Astrocyte (in vitro differentiated cells and primary cell): Measurements from ENCODE around the gene COMMD10. TPM values are rescaled to one million over a fixed set of nuclear protein-coding genes. Genes with fewer than 3 reads are reported as not detected.

ENCODE experiments used
- DNase-seq: peaks from one replicate; pipeline ENCODE4 v3.0.0-alpha.2; 2010; ENCODE audit warnings: low read depth
- FAIRE-seq: peaks from 2 replicates; lab custom pipeline; 2011; peaks lifted over from hg19 to GRCh38; lab: Jason Lieb, UNC
- H2AFZ ChIP-seq: 2 replicates; pipeline ENCODE4 v1.6.0; 2012; ENCODE audit warnings: low read depth, low read length, inconsistent platforms
- H3K27ac ChIP-seq: 2 replicates; pipeline ENCODE4 v1.5.1; 2011; ENCODE audit warnings: low read depth, low read length, inconsistent platforms
- H3K27me3 ChIP-seq: 2 replicates; pipeline ENCODE4 v1.6.0; 2011; ENCODE audit warnings: low read length, inconsistent platforms; ENCODE audit not compliant: insufficient read depth
- H3K36me3 ChIP-seq: 2 replicates; pipeline ENCODE4 v1.5.1; 2011; ENCODE audit warnings: low read length, inconsistent platforms; ENCODE audit not compliant: insufficient read depth
- H3K4me1 ChIP-seq: 2 replicates; pipeline ENCODE4 v1.5.1; 2011; ENCODE audit warnings: low read length, inconsistent platforms; ENCODE audit not compliant: insufficient read depth
- H3K4me2 ChIP-seq: 2 replicates; pipeline ENCODE4 v1.6.0; 2012; ENCODE audit warnings: low read length, inconsistent platforms
- H3K4me3 ChIP-seq: 2 replicates; pipeline ENCODE4 v1.5.1; 2011; ENCODE audit warnings: low read depth, mild to moderate bottlenecking, low read length, inconsistent platforms; ENCODE audit not compliant: insufficient read depth
- H3K79me2 ChIP-seq: 2 replicates; pipeline ENCODE4 v1.6.0; 2012; ENCODE audit warnings: mild to moderate bottlenecking, low read length, inconsistent platforms; ENCODE audit not compliant: insufficient read depth
- H3K9ac ChIP-seq: 2 replicates; pipeline ENCODE4 v1.6.0; 2012; ENCODE audit warnings: mild to moderate bottlenecking, low read length, inconsistent platforms
- H3K9me3 ChIP-seq: 2 replicates; pipeline ENCODE4 v1.5.1; 2012; ENCODE audit warnings: low read depth, mild to moderate bottlenecking, low read length, inconsistent platforms; ENCODE audit not compliant: insufficient read depth
- H4K20me1 ChIP-seq: 2 replicates; pipeline ENCODE4 v1.6.0; 2012; ENCODE audit warnings: low read length, inconsistent platforms; ENCODE audit not compliant: insufficient read depth
- H3K27ac Mint-ChIP-seq: one replicate; pipeline ENCODE4 v1.8.0; 2021; ENCODE audit warnings: mild to moderate bottlenecking, mixed read lengths; ENCODE audit not compliant: unreplicated experiment
- H3K27me3 Mint-ChIP-seq: one replicate; pipeline ENCODE4 v1.8.0; 2021; ENCODE audit warnings: low read depth, mixed read lengths; ENCODE audit not compliant: unreplicated experiment
- H3K36me3 Mint-ChIP-seq: one replicate; pipeline ENCODE4 v1.8.0; 2021; ENCODE audit warnings: low read depth, mixed read lengths; ENCODE audit not compliant: unreplicated experiment
- H3K4me1 Mint-ChIP-seq: one replicate; pipeline ENCODE4 v1.8.0; 2021; ENCODE audit warnings: low read depth, mixed read lengths; ENCODE audit not compliant: unreplicated experiment
- H3K4me3 Mint-ChIP-seq: one replicate; pipeline ENCODE4 v1.8.0; 2021; ENCODE audit warnings: mild to moderate bottlenecking, moderate library complexity, mixed read lengths; ENCODE audit not compliant: unreplicated experiment
- H3K9me3 Mint-ChIP-seq: one replicate; pipeline ENCODE4 v1.8.0; 2021; ENCODE audit warnings: mild to moderate bottlenecking, mixed read lengths; ENCODE audit not compliant: unreplicated experiment
- EZH2 ChIP-seq: IDR thresholded peaks from 2 replicates; pipeline ENCODE4 v1.6.1; 2012; ENCODE audit warnings: mild to moderate bottlenecking, low read length, inconsistent platforms; ENCODE audit not compliant: insufficient read depth
- total RNA-seq: library from RNA; stranded (reverse); gene quantifications from 2 replicates; pipeline ENCODE4 v1.2.1, GENCODE V29; 2021
- TF ChIP-seq, protein P1 (sequence below): IDR thresholded peaks from 2 replicates; pipeline ENCODE4 v1.5.1; 2011; ENCODE audit warnings: low read depth, mild to moderate bottlenecking, inconsistent platforms, low read length, moderate library complexity; ENCODE audit not compliant: insufficient read depth

Gene COMMD10
- total RNA-seq, 1 donor from 2014 or later = 18.1 TPM

DNA sequence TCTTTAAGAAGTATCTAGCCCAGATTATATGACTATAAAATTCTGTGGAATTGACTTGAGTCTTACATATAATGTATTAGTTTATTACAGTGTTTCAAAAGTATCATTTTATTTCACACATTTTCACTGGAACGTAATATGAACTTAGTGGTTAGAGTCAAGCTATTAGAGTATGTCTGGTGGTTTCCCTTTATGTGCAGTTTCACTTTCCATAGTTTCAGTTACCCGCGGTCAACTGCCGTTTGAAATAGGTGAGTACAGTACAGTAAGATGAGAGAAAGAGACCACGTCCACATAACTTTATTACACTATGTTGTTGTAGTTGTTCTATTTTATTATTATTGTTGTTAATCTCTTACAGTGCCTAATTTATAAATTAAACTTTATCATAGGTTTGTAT is 50.5 kb downstream of the COMMD10 start:
- Mint-ChIP-seq H3K9me3 (no peaks in the 10 kb centered on the region), H3K4me3 (no peak overlapping the region), H3K27ac (no peak overlapping the region), H3K36me3 (peaks cover 2% of the 10 kb centered on the region), H3K4me1 (peaks cover 19% of the 10 kb centered on the region), H3K27me3 (no peaks in the 10 kb centered on the region)
- Histone ChIP-seq H3K79me2 (no peaks in the 10 kb centered on the region), H2AFZ (no peak overlapping the region), H3K27ac (no peak overlapping the region), H3K4me3 (no peak overlapping the region), H3K9ac (no peak overlapping the region), H3K4me1 (peaks cover 3% of the 10 kb centered on the region), H3K9me3 (no peaks in the 10 kb centered on the region), H3K4me2 (no peak overlapping the region), H3K36me3 (no peaks in the 10 kb centered on the region), H3K27me3 (no peaks in the 10 kb centered on the region), H4K20me1 (no peaks in the 10 kb centered on the region)
- no peak for DNase-seq
- TF ChIP-seq, protein P1, sequence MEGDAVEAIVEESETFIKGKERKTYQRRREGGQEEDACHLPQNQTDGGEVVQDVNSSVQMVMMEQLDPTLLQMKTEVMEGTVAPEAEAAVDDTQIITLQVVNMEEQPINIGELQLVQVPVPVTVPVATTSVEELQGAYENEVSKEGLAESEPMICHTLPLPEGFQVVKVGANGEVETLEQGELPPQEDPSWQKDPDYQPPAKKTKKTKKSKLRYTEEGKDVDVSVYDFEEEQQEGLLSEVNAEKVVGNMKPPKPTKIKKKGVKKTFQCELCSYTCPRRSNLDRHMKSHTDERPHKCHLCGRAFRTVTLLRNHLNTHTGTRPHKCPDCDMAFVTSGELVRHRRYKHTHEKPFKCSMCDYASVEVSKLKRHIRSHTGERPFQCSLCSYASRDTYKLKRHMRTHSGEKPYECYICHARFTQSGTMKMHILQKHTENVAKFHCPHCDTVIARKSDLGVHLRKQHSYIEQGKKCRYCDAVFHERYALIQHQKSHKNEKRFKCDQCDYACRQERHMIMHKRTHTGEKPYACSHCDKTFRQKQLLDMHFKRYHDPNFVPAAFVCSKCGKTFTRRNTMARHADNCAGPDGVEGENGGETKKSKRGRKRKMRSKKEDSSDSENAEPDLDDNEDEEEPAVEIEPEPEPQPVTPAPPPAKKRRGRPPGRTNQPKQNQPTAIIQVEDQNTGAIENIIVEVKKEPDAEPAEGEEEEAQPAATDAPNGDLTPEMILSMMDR = no peak
- no peak for TF ChIP-seq EZH2
- no peak for FAIRE-seq

DNA sequence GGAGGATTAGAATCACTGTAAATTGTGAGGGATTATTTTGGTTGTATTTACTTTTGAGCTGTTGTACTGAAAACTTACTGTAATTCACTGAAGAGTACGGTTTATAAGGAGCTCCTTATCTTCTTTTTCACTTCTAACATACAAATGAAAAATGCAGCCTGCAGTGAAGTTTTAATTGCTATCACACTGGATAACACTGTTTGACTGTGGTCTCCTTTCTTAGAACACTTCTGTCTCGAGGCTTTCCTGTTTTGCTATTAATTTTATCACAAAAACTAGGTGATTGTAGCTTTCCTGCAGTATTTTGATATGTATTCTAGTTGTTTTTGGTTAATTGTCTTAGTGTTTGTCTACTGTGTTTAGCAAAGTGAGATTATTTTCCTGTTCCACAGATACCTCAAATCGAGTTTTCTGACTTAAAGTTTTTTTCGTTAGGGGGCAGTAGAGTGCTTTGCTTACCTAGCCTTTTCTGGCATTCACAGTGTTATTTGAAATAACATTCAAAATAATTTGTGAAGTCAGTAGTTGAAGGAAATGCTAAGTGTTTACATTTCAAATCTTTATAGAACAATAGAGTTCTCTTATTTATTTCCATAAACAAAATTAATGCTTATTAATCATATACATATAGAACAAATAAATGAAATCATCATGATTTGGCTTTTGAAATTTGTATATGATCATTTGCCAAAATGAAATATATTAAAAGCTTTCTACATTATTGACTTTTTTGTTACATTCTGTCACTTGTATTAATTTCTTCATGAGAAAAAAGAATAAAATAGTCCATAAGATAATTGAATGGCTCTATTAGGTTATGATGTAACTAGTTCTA is 52.9 kb downstream of the COMMD10 start:
- H3K9me3 ChIP-seq = no peaks in the 10 kb centered on the region
- FAIRE-seq (peak; percentile 39), DNase-seq (peak; percentile 30)
- Mint-ChIP-seq H3K4me1 (peaks cover 5% of the 10 kb centered on the region), H3K36me3 (no peaks in the 10 kb centered on the region), H3K27ac (no peak overlapping the region), H3K4me3 (no peak overlapping the region), H3K27me3 (no peaks in the 10 kb centered on the region), H3K9me3 (no peaks in the 10 kb centered on the region)
- no peak overlapping the region for H2AFZ ChIP-seq
- H3K4me2 ChIP-seq = no peak overlapping the region
- no peaks in the 10 kb centered on the region for H3K36me3 ChIP-seq
- TF ChIP-seq EZH2 = no peak
- TF ChIP-seq, protein P1 = peak; percentile 76
- no peaks in the 10 kb centered on the region for H3K79me2 ChIP-seq
- no peaks in the 10 kb centered on the region for H4K20me1 ChIP-seq
- H3K27me3 ChIP-seq = no peaks in the 10 kb centered on the region
- H3K4me3 ChIP-seq = no peak overlapping the region
- no peak overlapping the region for H3K9ac ChIP-seq
- no peak overlapping the region for H3K27ac ChIP-seq
- H3K4me1 ChIP-seq = no peaks in the 10 kb centered on the region

DNA sequence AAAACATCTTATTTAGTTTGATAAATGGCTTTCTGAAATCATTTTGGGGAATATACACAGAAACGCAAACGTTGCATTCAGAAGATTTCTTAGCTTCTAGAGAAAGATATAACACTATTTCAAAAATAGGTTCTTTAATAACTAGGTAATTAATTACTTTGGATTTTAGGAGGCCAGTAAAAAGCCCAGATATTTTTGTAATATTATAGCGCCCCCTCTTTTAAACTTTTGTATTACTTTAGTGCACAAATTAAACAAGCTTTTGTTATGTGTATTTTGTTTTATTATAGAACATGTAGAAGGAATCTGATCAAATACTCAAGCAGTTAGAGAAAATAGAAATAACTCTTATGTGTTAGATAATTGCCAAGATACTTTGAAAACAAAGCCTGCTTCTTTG is 57.7 kb downstream of the COMMD10 start:
- H3K4me3 Mint-ChIP-seq = no peak overlapping the region
- no peak for FAIRE-seq
- H3K4me1 Mint-ChIP-seq = no peaks in the 10 kb centered on the region
- Histone ChIP-seq H3K4me2 (no peak overlapping the region), H3K27me3 (no peaks in the 10 kb centered on the region), H3K36me3 (no peaks in the 10 kb centered on the region), H3K79me2 (no peaks in the 10 kb centered on the region), H3K9ac (no peak overlapping the region), H4K20me1 (no peaks in the 10 kb centered on the region), H3K27ac (no peak overlapping the region), H3K4me3 (no peak overlapping the region), H3K9me3 (no peaks in the 10 kb centered on the region), H3K4me1 (no peaks in the 10 kb centered on the region), H2AFZ (no peak overlapping the region)
- H3K9me3 Mint-ChIP-seq = no peaks in the 10 kb centered on the region
- no peaks in the 10 kb centered on the region for H3K36me3 Mint-ChIP-seq
- H3K27me3 Mint-ChIP-seq = no peaks in the 10 kb centered on the region
- TF ChIP-seq EZH2 = no peak
- TF ChIP-seq, protein P1 = no peak
- DNase-seq = no peak
- H3K27ac Mint-ChIP-seq = no peak overlapping the region
